Left ventricle myocardium inferior (tissue), 1 donor: ENCODE measurements around the gene PRR5. TPM values are rescaled to one million over a fixed set of nuclear protein-coding genes. Genes with fewer than 3 reads are reported as not detected.

Experiments used
- DNase-seq: peaks from one replicate; pipeline ENCODE4 v3.0.0-alpha.2; 2020
- H3K27ac ChIP-seq: fragments of 200-600 bp; replicated peaks from 2 replicates; pipeline ENCODE4 v1.8.0; 2021
- H3K27me3 ChIP-seq: fragments of 200-600 bp; 2 replicates; pipeline ENCODE4 v1.8.0; 2021; ENCODE audit warnings: low read depth
- H3K36me3 ChIP-seq: fragments of 200-600 bp; 2 replicates; pipeline ENCODE4 v1.8.0; 2021
- H3K4me1 ChIP-seq: fragments of 200-600 bp; 2 replicates; pipeline ENCODE4 v1.8.0; 2021
- H3K4me3 ChIP-seq: fragments of 200-600 bp; 2 replicates; pipeline ENCODE4 v1.8.0; 2021; ENCODE audit warnings: mild to moderate bottlenecking, moderate library complexity
- H3K9me3 ChIP-seq: fragments of 200-600 bp; replicated peaks from 2 replicates; pipeline ENCODE4 v1.8.0; 2021
- CTCF ChIP-seq: fragments of 200-600 bp; IDR thresholded peaks from 2 replicates; pipeline ENCODE4 v1.8.0; 2021; ENCODE audit warnings: antibody characterized with exemption, mild to moderate bottlenecking, borderline replicate concordance
- intact Hi-C: fragments of 100-400 bp; cut with micrococcal nuclease; formaldehyde crosslinking; loops from one replicate; pipeline ENCODE4 v1.11.0; 2022
- total RNA-seq: library from RNA; stranded (reverse); fragmentation: NEBNext Ultra II Directional; extraction: Animal tissue kit (Norgen Biotek cat#: 25700); gene quantifications from one replicate; pipeline ENCODE4 v1.2.1, GENCODE V29; 2021
- donor health status: DM: no; HTN: yes; CAD: no; lungs with severe emphysema.

PRR5 gene
- total RNA-seq, 1 donor from 2014 or later: 2.9 TPM

GRCh38 chr22:44712962-44713361 lies 11.0 kb downstream of the PRR5 start:
- TF ChIP-seq CTCF: no peak
- H3K4me3 ChIP-seq: no peak overlapping the region
- no peaks in the 10 kb centered on the region for H3K4me1 ChIP-seq
- intact Hi-C loops: no loop called here
- no peak for DNase-seq
- no peaks in the 10 kb centered on the region for H3K36me3 ChIP-seq
- H3K9me3 ChIP-seq: no peaks in the 10 kb centered on the region
- no peak overlapping the region for H3K27ac ChIP-seq
- H3K27me3 ChIP-seq: no peaks in the 10 kb centered on the region

GRCh38 chr22:44714703-44715350 lies 12.8 kb downstream of the PRR5 start:
- DNase-seq: no peak
- intact Hi-C loops: no loop called here

DNA sequence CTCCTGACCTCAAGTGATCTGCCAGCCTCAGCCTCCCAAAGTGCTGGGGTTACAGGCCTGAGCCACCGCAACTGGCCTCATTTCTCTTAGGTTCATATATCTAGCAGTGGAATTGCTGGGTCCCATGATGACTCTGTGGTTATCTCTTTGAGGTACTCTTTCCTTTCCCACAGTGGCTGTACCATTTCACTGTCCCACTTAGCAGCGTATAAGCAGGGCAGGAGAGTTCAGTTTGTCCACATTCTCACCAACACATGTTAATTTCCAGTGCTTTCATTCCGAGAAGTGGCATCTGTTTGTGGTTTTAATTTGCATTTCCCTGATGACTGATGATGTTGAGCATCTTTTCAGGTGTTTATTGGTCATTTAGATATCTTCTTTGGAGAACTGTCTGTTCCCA lies 16.4 kb downstream of the PRR5 start:
- Histone ChIP-seq H3K9me3 (no peaks in the 10 kb centered on the region), H3K36me3 (no peaks in the 10 kb centered on the region), H3K27me3 (no peaks in the 10 kb centered on the region), H3K27ac (no peak overlapping the region), H3K4me3 (no peak overlapping the region), H3K4me1 (no peaks in the 10 kb centered on the region)
- intact Hi-C loops: no loop called here
- DNase-seq: no peak
- TF ChIP-seq CTCF: no peak

More at GRCh38 chr22:44714703-44715350, 12.8 kb downstream of the PRR5 start:
- Histone ChIP-seq H3K9me3 (no peaks in the 10 kb centered on the region), H3K4me1 (no peaks in the 10 kb centered on the region), H3K4me3 (no peak overlapping the region), H3K27me3 (no peaks in the 10 kb centered on the region), H3K36me3 (no peaks in the 10 kb centered on the region), H3K27ac (no peak overlapping the region)
- TF ChIP-seq CTCF: no peak

GRCh38 chr22:44719586-44720368 lies 17.8 kb downstream of the PRR5 start:
- peak; percentile 40 for DNase-seq

DNA sequence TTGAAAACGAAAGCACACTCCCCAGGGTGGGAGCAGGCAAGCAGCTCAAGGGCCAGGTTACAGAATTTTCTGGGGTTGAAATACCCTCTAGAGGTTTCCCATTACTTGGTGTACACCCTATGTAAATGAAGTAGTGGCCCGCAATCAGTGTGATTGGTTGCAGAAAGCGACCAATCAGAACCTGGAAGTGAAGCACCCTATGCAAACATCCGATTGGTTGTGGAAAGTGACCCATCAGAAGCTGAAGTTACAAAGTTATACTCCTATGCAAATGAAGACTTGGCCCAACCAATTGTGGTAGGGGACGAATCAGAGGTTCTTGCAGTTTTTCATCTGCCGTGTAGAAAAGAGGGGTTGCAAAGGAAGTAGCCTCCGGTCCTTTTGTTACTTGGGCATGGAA lies 19.2 kb downstream of the PRR5 start:
- intact Hi-C loops: no loop called here
- Histone ChIP-seq H3K27ac (no peak overlapping the region), H3K27me3 (no peaks in the 10 kb centered on the region), H3K36me3 (no peaks in the 10 kb centered on the region), H3K4me3 (no peak overlapping the region), H3K9me3 (no peaks in the 10 kb centered on the region), H3K4me1 (no peaks in the 10 kb centered on the region)
- DNase-seq: no peak
- no peak for TF ChIP-seq CTCF

More at GRCh38 chr22:44719586-44720368, 17.8 kb downstream of the PRR5 start:
- Histone ChIP-seq H3K36me3 (no peaks in the 10 kb centered on the region), H3K4me3 (no peak overlapping the region), H3K27ac (no peak overlapping the region), H3K4me1 (no peaks in the 10 kb centered on the region), H3K9me3 (no peaks in the 10 kb centered on the region), H3K27me3 (no peaks in the 10 kb centered on the region)
- no peak for TF ChIP-seq CTCF
- intact Hi-C loops: no loop called here
